ENCODE measurements around the gene PDXDC1. TPM values are rescaled to one million over a fixed set of nuclear protein-coding genes. Genes with fewer than 3 reads are reported as not detected.
"Not testable (repeated sequence)": the region's sequence is repeated elsewhere in the genome, so short reads cannot be mapped to it uniquely, and the experiment has no call there.

The PDXDC1 gene
- total RNA-seq, 2 donors from 2014 or later: 79.1 to 97.4 TPM

DNA sequence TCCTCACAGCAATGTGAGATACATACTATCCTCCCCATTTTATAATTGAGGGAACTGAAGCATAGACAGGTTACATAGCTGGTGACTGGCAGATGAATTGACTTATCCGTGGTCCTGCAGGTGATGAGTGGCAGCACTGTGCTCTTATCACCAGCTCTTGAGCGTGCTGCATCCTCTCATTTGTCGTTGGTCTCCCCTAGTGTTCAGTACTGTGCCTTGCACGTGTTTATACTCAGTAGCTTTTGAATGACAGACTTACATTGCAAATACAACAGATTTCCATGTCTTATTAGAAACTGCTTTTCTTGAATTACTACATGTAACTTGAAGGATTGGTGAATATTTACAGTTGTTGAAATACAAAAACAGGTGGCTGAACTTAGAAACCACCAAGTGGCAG, 47.4 kb downstream of the PDXDC1 start:
- ATAC-seq (ENCODE audit: insufficient number of reproducible peaks, low FRiP score, low read depth); H3K9me3 ChIP-seq; H3K27me3 ChIP-seq (replicated peaks; ENCODE audit: insufficient read depth); H3K4me3 ChIP-seq; H3K27ac ChIP-seq; DNase-seq (ENCODE audit: low spot score): not testable (repeated sequence)
- TF ChIP-seq, protein P1, sequence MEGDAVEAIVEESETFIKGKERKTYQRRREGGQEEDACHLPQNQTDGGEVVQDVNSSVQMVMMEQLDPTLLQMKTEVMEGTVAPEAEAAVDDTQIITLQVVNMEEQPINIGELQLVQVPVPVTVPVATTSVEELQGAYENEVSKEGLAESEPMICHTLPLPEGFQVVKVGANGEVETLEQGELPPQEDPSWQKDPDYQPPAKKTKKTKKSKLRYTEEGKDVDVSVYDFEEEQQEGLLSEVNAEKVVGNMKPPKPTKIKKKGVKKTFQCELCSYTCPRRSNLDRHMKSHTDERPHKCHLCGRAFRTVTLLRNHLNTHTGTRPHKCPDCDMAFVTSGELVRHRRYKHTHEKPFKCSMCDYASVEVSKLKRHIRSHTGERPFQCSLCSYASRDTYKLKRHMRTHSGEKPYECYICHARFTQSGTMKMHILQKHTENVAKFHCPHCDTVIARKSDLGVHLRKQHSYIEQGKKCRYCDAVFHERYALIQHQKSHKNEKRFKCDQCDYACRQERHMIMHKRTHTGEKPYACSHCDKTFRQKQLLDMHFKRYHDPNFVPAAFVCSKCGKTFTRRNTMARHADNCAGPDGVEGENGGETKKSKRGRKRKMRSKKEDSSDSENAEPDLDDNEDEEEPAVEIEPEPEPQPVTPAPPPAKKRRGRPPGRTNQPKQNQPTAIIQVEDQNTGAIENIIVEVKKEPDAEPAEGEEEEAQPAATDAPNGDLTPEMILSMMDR (IDR thresholded peaks at IDR 0.05): peak; percentile 31
- peaks cover 12 to 28% of the 10 kb centered on the region in 2 donors for H3K4me1 ChIP-seq (ENCODE audit: control insufficient read depth in 1 of 2, low read depth in 2 of 2)
- peaks cover 39% of the 10 kb centered on the region for H3K36me3 ChIP-seq

DNA sequence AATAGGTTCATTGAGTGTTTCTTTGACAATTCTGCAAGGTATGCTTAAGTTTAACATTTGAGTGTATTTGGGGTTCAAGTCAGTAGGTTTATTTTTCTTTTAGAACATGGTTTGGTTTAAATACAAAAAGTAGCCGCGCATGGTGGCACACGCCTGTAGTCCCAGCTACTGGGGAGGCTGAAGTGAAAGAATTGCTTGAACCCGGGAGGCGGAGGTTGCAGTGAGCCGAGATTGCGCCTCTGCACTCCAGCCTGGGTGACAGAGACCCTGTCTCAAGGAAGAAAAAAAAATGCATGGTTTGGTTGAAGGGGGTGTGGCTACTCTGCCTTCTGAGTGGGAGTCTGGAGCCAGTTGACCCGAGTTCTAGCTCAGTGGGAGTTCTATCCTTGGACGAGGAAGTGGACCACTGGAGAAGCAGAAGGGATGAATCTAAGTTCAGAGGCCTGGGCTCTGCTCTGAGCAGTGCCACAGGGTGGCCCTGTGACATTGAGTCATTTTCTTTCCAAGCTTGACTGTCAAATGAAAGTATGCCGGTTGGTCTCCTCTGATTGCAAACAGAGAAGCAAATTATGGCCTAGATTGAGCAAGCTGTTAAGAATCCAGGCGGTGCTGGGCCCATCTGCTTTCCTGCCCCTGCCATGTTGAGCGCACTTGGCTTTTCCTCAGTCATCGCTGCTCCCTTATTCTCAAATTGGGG, 48.7 kb downstream of the PDXDC1 start:
- Histone ChIP-seq H3K4me1 (ENCODE audit: control insufficient read depth in 1 of 2, low read depth in 2 of 2) (peaks cover 10 to 28% of the 10 kb centered on the region in 2 donors), H3K36me3 (peaks cover 38% of the 10 kb centered on the region), H3K27ac (peak overlapping the region in 1 of 2 donors; percentile 6)
- ATAC-seq (ENCODE audit: insufficient number of reproducible peaks, low FRiP score, low read depth); DNase-seq (ENCODE audit: low spot score); H3K9me3 ChIP-seq; H3K27me3 ChIP-seq (replicated peaks; ENCODE audit: insufficient read depth); H3K4me3 ChIP-seq: not testable (repeated sequence)

DNA sequence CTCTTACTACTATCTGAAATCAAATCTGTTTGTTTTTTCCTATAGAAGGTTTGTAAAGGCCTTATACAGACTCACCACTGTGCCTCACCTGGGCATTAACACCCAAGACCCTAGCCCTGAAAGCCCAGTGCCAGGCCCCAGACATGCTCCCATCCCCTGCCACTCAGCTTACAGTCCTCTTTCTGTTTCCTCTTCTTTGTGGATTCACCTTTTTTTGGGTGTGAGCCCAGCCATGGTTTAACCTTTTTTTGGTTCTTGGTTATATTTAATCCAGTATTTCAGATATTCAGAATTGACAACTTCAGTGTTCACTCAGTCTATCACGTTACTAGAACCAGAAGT, 50.0 kb downstream of the PDXDC1 start:
- not testable (repeated sequence) for H3K9me3 ChIP-seq; ATAC-seq (ENCODE audit: insufficient number of reproducible peaks, low FRiP score, low read depth); H3K27me3 ChIP-seq (replicated peaks; ENCODE audit: insufficient read depth); H3K4me3 ChIP-seq; DNase-seq (ENCODE audit: low spot score)
- peaks cover 34% of the 10 kb centered on the region for H3K36me3 ChIP-seq
- peaks cover 10 to 36% of the 10 kb centered on the region in 2 donors for H3K4me1 ChIP-seq (ENCODE audit: control insufficient read depth in 1 of 2, low read depth in 2 of 2)
- peak overlapping the region; percentile 17 to 51 for H3K27ac ChIP-seq

DNA sequence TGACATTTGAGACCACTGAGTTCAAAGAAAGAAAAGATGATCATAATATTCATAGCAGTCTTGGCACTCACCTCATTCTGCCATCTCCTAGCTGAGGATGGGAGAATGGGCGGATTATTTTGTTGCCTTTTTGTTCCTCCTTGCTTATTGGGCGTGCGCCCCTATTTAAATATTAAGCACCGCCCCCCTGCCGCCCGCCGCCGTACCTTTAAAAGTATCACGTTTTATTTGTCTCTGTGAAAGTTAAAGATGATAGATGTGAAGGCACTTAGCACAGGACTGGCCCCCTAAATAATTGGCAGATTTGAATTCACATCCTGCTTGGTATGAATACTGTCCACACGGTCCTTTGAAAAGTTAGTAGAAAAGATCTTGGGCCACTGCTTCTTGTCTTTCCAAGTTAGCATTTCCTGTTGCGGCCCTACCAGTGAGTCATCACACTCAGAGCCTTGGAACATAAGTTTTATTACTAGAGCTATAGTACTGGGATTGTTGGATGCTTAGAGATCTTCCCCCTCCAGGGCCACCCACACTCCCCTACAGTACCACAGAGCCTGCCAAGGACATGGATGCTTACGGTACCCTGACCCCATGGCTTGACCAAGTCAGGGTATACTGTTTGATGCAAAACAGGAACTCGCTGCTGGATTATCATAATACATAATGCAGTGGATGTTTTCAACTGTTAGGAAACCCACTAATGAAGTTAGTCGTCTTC, 50.6 kb downstream of the PDXDC1 start:
- not testable (repeated sequence) for H3K9me3 ChIP-seq; DNase-seq (ENCODE audit: low spot score); H3K27me3 ChIP-seq (replicated peaks; ENCODE audit: insufficient read depth); H3K4me3 ChIP-seq
- Histone ChIP-seq H3K36me3 (peaks cover 34% of the 10 kb centered on the region), H3K4me1 (ENCODE audit: control insufficient read depth in 1 of 2, low read depth in 2 of 2) (peaks cover 10 to 36% of the 10 kb centered on the region in 2 donors), H3K27ac (peak overlapping the region; percentile 17 to 51)
- peak; percentile 26 for ATAC-seq (ENCODE audit: insufficient number of reproducible peaks, low FRiP score, low read depth)

DNA sequence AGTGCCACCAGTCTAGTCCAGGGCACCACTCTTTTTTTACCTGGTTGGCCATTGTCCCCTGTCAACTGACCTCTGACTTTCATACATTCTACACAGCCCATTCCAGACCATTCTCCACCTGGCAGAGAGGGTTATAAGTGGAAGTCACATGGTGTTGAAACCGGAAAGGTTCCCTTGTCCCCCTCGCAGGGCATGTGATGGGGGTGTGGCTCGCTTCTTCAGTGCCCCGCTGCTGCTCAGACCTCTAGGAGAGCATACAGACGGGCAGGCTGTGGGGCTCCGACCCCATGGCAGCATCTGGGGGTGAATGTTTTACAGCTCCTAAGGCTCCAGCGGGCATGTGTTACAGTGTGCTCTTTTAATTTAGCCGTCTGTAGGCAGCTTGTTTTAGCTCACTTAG, 52.2 kb downstream of the PDXDC1 start:
- not testable (repeated sequence) for H3K9me3 ChIP-seq; ATAC-seq (ENCODE audit: insufficient number of reproducible peaks, low FRiP score, low read depth); DNase-seq (ENCODE audit: low spot score); H3K27ac ChIP-seq; H3K27me3 ChIP-seq (replicated peaks; ENCODE audit: insufficient read depth); H3K4me3 ChIP-seq
- H3K4me1 ChIP-seq (ENCODE audit: control insufficient read depth in 1 of 2, low read depth in 2 of 2): peaks cover 10 to 30% of the 10 kb centered on the region in 2 donors
- H3K36me3 ChIP-seq: peaks cover 44% of the 10 kb centered on the region

DNA sequence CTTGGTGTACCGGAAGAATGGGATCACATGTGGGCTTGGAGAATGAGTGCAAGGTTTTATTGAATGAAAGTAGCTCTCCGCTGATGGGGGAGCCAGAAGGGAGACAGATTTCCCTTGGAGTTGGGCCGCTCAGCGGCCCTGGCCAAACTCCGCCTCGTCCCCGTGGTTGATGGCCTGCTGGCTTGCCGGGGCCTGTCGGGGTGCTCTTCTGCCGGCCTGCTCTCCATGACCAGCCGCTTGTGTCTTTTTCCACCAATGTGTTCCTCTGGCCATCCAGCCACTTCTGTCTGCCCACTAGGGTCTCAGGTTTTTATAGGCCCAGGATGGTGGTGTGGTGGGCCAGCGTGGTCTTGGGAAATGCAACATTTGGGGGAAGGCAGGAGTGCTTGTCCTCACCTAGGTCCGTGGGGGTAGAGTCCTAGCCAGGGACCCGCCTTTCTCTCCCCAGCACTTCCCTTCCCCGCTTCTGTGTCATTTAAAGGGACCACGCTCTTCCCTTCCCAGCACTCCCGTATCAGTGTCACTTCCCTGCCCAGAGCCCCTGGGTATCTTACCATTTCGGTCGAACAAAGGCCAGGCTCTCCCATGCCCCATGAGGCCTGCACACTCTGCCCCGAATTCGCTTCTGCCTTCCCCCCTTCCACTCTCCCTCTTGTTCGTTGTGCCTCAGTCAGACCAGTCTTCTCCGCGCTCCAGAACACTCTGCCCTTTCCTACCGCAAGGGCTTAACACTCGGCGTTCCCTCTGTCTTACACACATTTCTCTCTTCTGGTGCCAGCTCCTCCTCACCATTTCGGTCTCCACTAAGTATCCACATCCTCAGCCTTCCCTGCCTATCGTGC, 52.9 kb downstream of the PDXDC1 start:
- peaks cover 10 to 30% of the 10 kb centered on the region in 2 donors for H3K4me1 ChIP-seq (ENCODE audit: control insufficient read depth in 1 of 2, low read depth in 2 of 2)
- not testable (repeated sequence) for DNase-seq (ENCODE audit: low spot score); ATAC-seq (ENCODE audit: insufficient number of reproducible peaks, low FRiP score, low read depth); H3K27me3 ChIP-seq (replicated peaks; ENCODE audit: insufficient read depth); H3K4me3 ChIP-seq; H3K9me3 ChIP-seq
- peaks cover 44% of the 10 kb centered on the region for H3K36me3 ChIP-seq
- H3K27ac ChIP-seq: peak overlapping the region; percentile 12 to 39

DNA sequence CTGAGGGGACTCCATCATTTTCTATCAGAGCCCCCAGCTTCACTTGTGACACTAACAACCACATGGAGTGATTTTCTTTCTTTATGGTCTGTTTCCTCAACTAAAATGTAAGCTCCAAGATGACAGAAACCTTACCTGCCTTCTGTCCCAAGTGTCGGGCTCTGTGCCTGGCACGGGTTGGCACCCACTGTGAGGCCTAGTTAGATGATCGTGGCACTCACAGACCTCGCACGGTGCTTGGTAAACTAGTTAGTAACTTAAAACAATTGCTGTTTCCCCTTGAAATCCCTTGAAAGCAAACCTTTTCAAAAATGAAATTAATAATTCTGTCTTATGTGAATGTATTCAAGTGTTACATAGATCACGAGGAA, 53.5 kb downstream of the PDXDC1 start:
- not testable (repeated sequence) for ATAC-seq (ENCODE audit: insufficient number of reproducible peaks, low FRiP score, low read depth); H3K9me3 ChIP-seq; DNase-seq (ENCODE audit: low spot score); H3K4me3 ChIP-seq; H3K27me3 ChIP-seq (replicated peaks; ENCODE audit: insufficient read depth)
- H3K27ac ChIP-seq: peak overlapping the region in 1 of 2 donors; percentile 39
- peaks cover 10 to 30% of the 10 kb centered on the region in 2 donors for H3K4me1 ChIP-seq (ENCODE audit: control insufficient read depth in 1 of 2, low read depth in 2 of 2)
- H3K36me3 ChIP-seq: peaks cover 43% of the 10 kb centered on the region

DNA sequence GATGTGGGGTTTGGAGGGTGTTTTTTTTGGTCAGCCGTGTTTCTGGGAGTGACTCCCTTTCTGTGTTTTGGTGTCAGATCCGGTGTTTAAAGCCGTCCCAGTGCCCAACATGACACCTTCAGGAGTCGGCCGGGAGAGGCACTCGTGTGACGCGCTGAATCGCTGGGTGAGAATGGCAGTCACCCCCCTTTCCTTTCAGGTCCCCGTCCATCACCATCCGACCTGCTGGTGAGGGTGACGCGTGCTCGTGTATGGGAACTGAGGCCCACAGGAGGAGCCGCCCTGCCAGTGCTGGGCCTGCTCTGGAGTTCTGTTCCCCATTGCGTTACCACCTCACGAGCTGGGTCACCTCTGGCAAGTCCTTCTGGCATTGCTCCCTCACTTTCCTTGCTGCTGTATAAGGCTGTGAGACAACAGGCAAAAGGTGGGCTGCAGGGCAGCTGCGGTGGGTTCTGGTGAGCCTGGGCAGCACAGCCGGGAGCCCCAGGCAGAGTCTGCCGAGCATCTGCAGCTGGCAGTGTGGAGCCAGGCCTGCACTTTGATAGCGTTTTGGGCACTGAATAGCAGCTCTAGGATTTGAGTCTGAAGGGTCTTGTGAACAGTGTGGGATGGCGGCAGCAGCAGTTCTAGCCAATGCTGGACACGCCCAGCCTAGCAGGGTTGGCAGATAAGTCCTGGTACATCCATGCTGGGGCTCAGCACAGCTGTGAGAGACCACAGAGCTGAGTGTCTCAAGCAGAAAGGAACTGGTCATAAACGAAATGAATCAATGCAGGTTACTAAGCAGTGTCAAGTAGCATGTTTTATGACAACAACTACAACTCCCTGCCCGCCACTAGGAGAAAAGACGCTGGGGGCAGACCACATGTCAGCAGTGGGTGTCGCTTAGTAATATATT, 54.2 kb downstream of the PDXDC1 start:
- DNase-seq (ENCODE audit: low spot score); H3K27me3 ChIP-seq (replicated peaks; ENCODE audit: insufficient read depth); H3K9me3 ChIP-seq; ATAC-seq (ENCODE audit: insufficient number of reproducible peaks, low FRiP score, low read depth); H3K4me3 ChIP-seq: not testable (repeated sequence)
- peaks cover 43% of the 10 kb centered on the region for H3K36me3 ChIP-seq
- H3K4me1 ChIP-seq (ENCODE audit: control insufficient read depth in 1 of 2, low read depth in 2 of 2): peaks cover 10 to 30% of the 10 kb centered on the region in 2 donors
- peak overlapping the region; percentile 39 to 40 for H3K27ac ChIP-seq

DNA sequence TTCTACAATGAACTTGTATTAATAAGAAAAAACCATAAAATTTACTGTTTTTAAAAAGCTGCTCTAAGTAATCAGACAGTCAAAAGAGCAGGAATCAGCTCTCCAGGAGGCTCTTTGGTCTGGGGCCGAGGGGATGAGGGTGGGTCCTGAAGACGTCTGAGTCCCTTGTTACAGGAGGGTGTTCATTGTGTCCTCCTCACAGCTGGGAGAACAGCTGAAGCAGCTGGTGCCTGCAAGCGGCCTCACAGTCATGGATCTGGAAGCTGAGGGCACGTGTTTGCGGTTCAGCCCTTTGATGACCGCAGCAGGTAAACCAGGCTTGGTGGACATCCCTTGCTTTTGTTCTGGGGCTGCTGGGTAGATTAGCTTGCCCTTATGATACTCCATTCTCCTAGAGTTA, 54.9 kb downstream of the PDXDC1 start:
- not testable (repeated sequence) for H3K27me3 ChIP-seq (replicated peaks; ENCODE audit: insufficient read depth); H3K9me3 ChIP-seq; H3K4me3 ChIP-seq; ATAC-seq (ENCODE audit: insufficient number of reproducible peaks, low FRiP score, low read depth); DNase-seq (ENCODE audit: low spot score); H3K27ac ChIP-seq
- H3K4me1 ChIP-seq (ENCODE audit: control insufficient read depth in 1 of 2, low read depth in 2 of 2): peaks cover 10 to 25% of the 10 kb centered on the region in 2 donors
- peaks cover 48% of the 10 kb centered on the region for H3K36me3 ChIP-seq
